Neural progenitor cell (in vitro differentiated cells): Measurements from ENCODE around the gene RTL10. TPM values are rescaled to one million over a fixed set of nuclear protein-coding genes. Genes with fewer than 3 reads are reported as not detected.

ENCODE experiments used
- DNase-seq: peaks from one replicate; pipeline ENCODE4 v3.0.0-alpha.2; 2016; ENCODE audit warnings: low spot score
- H2AFZ ChIP-seq: fragments of 200-600 bp; sonication (generic); replicated peaks from 2 replicates; pipeline ENCODE4 v1.6.1; 2016; ENCODE audit warnings: antibody characterized with exemption
- H3F3A ChIP-seq: fragments of 200-600 bp; sonication (generic); 2 replicates; pipeline ENCODE4 v1.6.1; 2016; ENCODE audit warnings: antibody characterized with exemption, low read depth
- H3K27ac ChIP-seq: fragments of 200-600 bp; sonication (generic); 2 replicates; pipeline ENCODE4 v1.5.1; 2016; ENCODE audit warnings: mild to moderate bottlenecking
- H3K27me3 ChIP-seq: fragments of 200-600 bp; sonication (generic); 2 replicates; pipeline ENCODE4 v1.6.1; 2016; ENCODE audit warnings: mild to moderate bottlenecking, moderate library complexity
- H3K36me3 ChIP-seq: fragments of 200-600 bp; sonication (generic); 2 replicates; pipeline ENCODE4 v1.5.1; 2016
- H3K4me1 ChIP-seq: fragments of 200-600 bp; sonication (generic); 2 replicates; pipeline ENCODE4 v1.6.1; 2016; ENCODE audit warnings: mixed run types
- H3K4me2 ChIP-seq: fragments of 200-600 bp; sonication (generic); 2 replicates; pipeline ENCODE4 v1.6.1; 2016
- H3K4me3 ChIP-seq: fragments of 200-600 bp; sonication (generic); 2 replicates; pipeline ENCODE4 v1.5.1; 2016
- H3K79me2 ChIP-seq: fragments of 200-600 bp; sonication (generic); 2 replicates; pipeline ENCODE4 v1.6.1; 2016; ENCODE audit warnings: low read depth
- H3K9ac ChIP-seq: fragments of 200-600 bp; sonication (generic); 2 replicates; pipeline ENCODE4 v1.6.1; 2016
- H3K9me3 ChIP-seq: fragments of 200-600 bp; sonication (generic); 2 replicates; pipeline ENCODE4 v1.5.1; 2016; ENCODE audit warnings: low read depth
- H4K20me1 ChIP-seq: fragments of 200-600 bp; sonication (generic); 2 replicates; pipeline ENCODE4 v1.6.1; 2016; ENCODE audit warnings: low read depth
- H3K27ac Mint-ChIP-seq: 3 replicates; pipeline ENCODE4 v1.8.0; 2021; ENCODE audit warnings: mixed read lengths
- H3K27me3 Mint-ChIP-seq: 2 replicates; pipeline ENCODE4 v1.8.0; 2022; ENCODE audit warnings: low read depth, mild to moderate bottlenecking, inconsistent platforms, moderate library complexity, mixed read lengths; ENCODE audit not compliant: insufficient read depth
- H3K36me3 Mint-ChIP-seq: 3 replicates; pipeline ENCODE4 v1.8.0; 2021; ENCODE audit warnings: mixed read lengths
- H3K4me1 Mint-ChIP-seq: 3 replicates; pipeline ENCODE4 v1.8.0; 2021; ENCODE audit warnings: mixed read lengths
- H3K4me3 Mint-ChIP-seq: 3 replicates; pipeline ENCODE4 v1.8.0; 2021; ENCODE audit warnings: mild to moderate bottlenecking, moderate library complexity, mixed read lengths
- H3K9me3 Mint-ChIP-seq: 3 replicates; pipeline ENCODE4 v1.8.0; 2020; ENCODE audit warnings: mixed read lengths
- EZH2 ChIP-seq: fragments of 200-600 bp; sonication (generic); IDR thresholded peaks from 2 replicates; pipeline ENCODE4 v1.6.1; 2017; ENCODE audit warnings: antibody characterized with exemption, mild to moderate bottlenecking, moderate library complexity
- EZH2phosphoT487 ChIP-seq: fragments of 200-600 bp; sonication (generic); IDR thresholded peaks from 2 replicates; pipeline ENCODE4 v1.6.1; 2017; ENCODE audit warnings: antibody characterized with exemption
- total RNA-seq: library from RNA; depleted of rRNA; stranded (reverse); fragments of >200 nt; gene quantifications from 2 replicates; pipeline ENCODE4 v1.2.3, GENCODE V29; 2015; ENCODE audit warnings: low replicate concordance
- TF ChIP-seq, protein P1 (sequence below): fragments of 200-600 bp; sonication (generic); IDR thresholded peaks from 2 replicates; pipeline ENCODE4 v1.5.1; 2017; ENCODE audit warnings: antibody characterized with exemption, mild to moderate bottlenecking

The RTL10 gene
- total RNA-seq, 1 donor from 2014 or later = 7.3 TPM

DNA sequence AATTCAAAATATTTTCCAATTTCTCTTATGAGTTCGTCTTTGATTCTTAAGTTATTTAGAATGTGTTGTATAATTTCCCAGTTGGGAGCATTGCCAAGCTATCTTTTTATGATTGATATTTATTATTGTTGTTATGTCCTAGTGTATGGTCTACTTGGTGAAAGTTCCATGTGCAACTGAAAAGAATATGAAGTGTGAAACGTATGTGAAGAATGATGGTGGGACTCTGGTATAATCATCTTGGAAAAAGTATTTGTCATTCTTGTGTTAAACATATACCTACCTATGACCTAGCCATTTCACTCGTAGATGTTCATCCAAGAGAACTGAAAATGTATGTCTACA lies 12.0 kb upstream of the RTL10 start:
- H3K4me1 ChIP-seq = no peaks in the 10 kb centered on the region
- H3K79me2 ChIP-seq = no peaks in the 10 kb centered on the region
- Mint-ChIP-seq H3K4me3 (no peak overlapping the region), H3K27me3 (no peaks in the 10 kb centered on the region), H3K36me3 (no peaks in the 10 kb centered on the region), H3K27ac (no peak overlapping the region), H3K9me3 (no peaks in the 10 kb centered on the region), H3K4me1 (peaks cover 2% of the 10 kb centered on the region)
- no peaks in the 10 kb centered on the region for H3K9me3 ChIP-seq
- H3K4me3 ChIP-seq = no peak overlapping the region
- H3K4me2 ChIP-seq = no peak overlapping the region
- no peaks in the 10 kb centered on the region for H3K36me3 ChIP-seq
- no peak overlapping the region for H3K9ac ChIP-seq
- H4K20me1 ChIP-seq = peaks cover 5% of the 10 kb centered on the region
- TF ChIP-seq EZH2 (no peak), EZH2phosphoT487 (no peak)
- TF ChIP-seq, protein P1, sequence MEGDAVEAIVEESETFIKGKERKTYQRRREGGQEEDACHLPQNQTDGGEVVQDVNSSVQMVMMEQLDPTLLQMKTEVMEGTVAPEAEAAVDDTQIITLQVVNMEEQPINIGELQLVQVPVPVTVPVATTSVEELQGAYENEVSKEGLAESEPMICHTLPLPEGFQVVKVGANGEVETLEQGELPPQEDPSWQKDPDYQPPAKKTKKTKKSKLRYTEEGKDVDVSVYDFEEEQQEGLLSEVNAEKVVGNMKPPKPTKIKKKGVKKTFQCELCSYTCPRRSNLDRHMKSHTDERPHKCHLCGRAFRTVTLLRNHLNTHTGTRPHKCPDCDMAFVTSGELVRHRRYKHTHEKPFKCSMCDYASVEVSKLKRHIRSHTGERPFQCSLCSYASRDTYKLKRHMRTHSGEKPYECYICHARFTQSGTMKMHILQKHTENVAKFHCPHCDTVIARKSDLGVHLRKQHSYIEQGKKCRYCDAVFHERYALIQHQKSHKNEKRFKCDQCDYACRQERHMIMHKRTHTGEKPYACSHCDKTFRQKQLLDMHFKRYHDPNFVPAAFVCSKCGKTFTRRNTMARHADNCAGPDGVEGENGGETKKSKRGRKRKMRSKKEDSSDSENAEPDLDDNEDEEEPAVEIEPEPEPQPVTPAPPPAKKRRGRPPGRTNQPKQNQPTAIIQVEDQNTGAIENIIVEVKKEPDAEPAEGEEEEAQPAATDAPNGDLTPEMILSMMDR = no peak
- H3F3A ChIP-seq = no peaks in the 10 kb centered on the region
- H2AFZ ChIP-seq = no peak overlapping the region
- DNase-seq = no peak
- H3K27ac ChIP-seq = no peak overlapping the region
- H3K27me3 ChIP-seq = no peaks in the 10 kb centered on the region

DNA sequence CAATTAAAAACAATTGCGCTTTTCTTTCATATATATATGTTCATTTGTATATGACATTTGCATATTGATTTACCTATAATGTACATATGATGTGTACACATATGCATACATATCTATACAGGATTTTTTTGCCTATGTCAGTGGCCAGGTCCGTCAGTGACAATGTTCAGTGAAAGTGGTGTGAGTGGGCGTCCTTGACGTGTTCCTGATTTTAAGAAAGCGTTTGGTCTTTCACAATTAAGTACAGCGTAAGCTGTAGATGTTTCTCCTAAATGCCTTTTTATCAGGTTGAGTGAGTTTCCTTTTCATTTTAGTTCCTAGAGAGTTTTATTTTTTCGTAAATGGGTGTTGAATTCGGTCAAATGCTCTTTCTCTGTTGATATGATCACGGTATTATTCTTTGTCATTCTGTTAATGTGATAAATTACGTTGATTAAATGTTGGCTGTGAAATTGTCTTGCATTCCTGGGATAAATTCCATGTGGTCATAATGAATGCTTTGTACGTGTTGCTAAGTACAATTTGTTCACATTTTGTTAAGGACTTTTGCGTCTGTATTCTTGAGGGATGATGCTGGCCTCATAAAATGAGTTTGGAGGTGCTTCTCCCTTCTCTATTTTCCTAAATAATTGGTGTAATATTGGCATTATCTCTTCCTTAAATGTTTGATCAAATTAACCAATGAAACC lies 10.6 kb upstream of the RTL10 start:
- no peaks in the 10 kb centered on the region for H3K79me2 ChIP-seq
- DNase-seq = no peak
- no peak overlapping the region for H3K27ac Mint-ChIP-seq
- no peaks in the 10 kb centered on the region for H3K27me3 Mint-ChIP-seq
- no peak overlapping the region for H2AFZ ChIP-seq
- no peaks in the 10 kb centered on the region for H3K36me3 Mint-ChIP-seq
- H3K4me1 Mint-ChIP-seq = peaks cover 2% of the 10 kb centered on the region
- H3K9me3 Mint-ChIP-seq = no peaks in the 10 kb centered on the region
- H3K4me1 ChIP-seq = no peaks in the 10 kb centered on the region
- no peak overlapping the region for H3K4me3 Mint-ChIP-seq
- no peaks in the 10 kb centered on the region for H3K9me3 ChIP-seq
- no peaks in the 10 kb centered on the region for H3K27me3 ChIP-seq
- no peak overlapping the region for H3K4me2 ChIP-seq
- no peaks in the 10 kb centered on the region for H3F3A ChIP-seq
- H4K20me1 ChIP-seq = peaks cover 5% of the 10 kb centered on the region
- no peak overlapping the region for H3K27ac ChIP-seq
- no peaks in the 10 kb centered on the region for H3K36me3 ChIP-seq
- no peak for TF ChIP-seq EZH2phosphoT487
- no peak overlapping the region for H3K9ac ChIP-seq
- no peak overlapping the region for H3K4me3 ChIP-seq

DNA sequence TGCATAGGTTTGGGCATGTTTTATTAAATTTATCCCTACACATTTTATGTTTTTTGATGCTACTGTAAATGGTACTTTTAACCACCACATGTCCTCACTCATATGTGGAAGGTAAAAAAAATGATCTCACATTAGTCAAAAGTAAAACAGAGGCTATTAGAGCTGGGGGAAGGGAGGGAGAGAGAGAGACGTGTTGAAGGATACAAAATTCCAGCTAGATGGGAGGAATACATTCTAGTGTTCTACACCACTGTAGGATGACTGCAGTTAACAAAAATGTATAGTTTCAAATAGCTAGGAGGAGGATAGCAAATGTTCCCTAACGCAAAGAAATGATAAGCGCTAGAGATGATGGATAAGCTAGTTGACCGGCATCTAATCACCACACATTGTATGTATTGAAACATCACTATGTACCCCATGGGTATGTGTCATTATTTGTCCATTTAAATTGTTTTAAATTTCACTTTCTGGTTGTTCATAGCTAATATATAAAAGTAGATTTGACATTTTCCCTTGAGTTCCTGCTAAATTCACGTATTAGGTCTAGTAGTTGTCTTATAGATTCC lies 9.9 kb upstream of the RTL10 start:
- no peak overlapping the region for H2AFZ ChIP-seq
- Mint-ChIP-seq H3K27ac (no peak overlapping the region), H3K36me3 (peaks cover 3% of the 10 kb centered on the region), H3K4me3 (no peak overlapping the region), H3K27me3 (no peaks in the 10 kb centered on the region), H3K4me1 (peaks cover 2% of the 10 kb centered on the region), H3K9me3 (no peaks in the 10 kb centered on the region)
- TF ChIP-seq EZH2phosphoT487 (no peak), EZH2 (no peak)
- TF ChIP-seq, protein P1 = no peak
- no peak for DNase-seq
- H3K27me3 ChIP-seq = no peaks in the 10 kb centered on the region
- H4K20me1 ChIP-seq = peaks cover 5% of the 10 kb centered on the region
- H3K36me3 ChIP-seq = no peaks in the 10 kb centered on the region
- no peak overlapping the region for H3K4me3 ChIP-seq
- no peaks in the 10 kb centered on the region for H3K9me3 ChIP-seq
- H3K27ac ChIP-seq = no peak overlapping the region
- no peaks in the 10 kb centered on the region for H3F3A ChIP-seq
- H3K4me2 ChIP-seq = no peak overlapping the region
- no peaks in the 10 kb centered on the region for H3K79me2 ChIP-seq
- H3K9ac ChIP-seq = no peak overlapping the region
- no peaks in the 10 kb centered on the region for H3K4me1 ChIP-seq

DNA sequence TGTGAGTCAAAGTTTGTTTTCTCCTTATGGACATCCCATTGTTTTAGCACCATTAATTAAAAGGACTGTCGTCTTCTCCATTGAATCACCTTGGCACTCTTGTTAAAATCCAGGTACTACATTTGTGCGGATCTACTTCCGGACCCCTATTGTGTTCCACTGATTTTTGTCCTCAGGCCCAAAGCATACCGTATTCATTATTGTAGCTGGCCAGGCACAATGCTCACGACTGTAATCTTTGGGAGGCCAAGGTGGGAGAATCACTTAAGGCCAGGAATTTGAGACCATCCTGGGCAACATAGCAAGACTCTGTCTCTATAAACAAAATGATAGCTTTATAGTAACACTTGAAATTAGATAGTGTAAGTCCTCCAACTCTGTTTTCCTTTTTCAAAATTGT lies 8.9 kb upstream of the RTL10 start:
- Histone ChIP-seq H3F3A (no peaks in the 10 kb centered on the region), H3K4me1 (no peaks in the 10 kb centered on the region), H4K20me1 (peaks cover 5% of the 10 kb centered on the region), H3K4me2 (no peak overlapping the region), H3K27ac (no peak overlapping the region), H3K36me3 (no peaks in the 10 kb centered on the region), H2AFZ (no peak overlapping the region), H3K9ac (no peak overlapping the region), H3K9me3 (no peaks in the 10 kb centered on the region), H3K79me2 (no peaks in the 10 kb centered on the region), H3K4me3 (no peak overlapping the region), H3K27me3 (no peaks in the 10 kb centered on the region)
- no peak for TF ChIP-seq EZH2
- TF ChIP-seq EZH2phosphoT487 = no peak
- TF ChIP-seq, protein P1 = no peak
- Mint-ChIP-seq H3K27me3 (no peaks in the 10 kb centered on the region), H3K4me1 (peaks cover 1% of the 10 kb centered on the region), H3K36me3 (peaks cover 3% of the 10 kb centered on the region), H3K4me3 (no peak overlapping the region), H3K9me3 (no peaks in the 10 kb centered on the region), H3K27ac (no peak overlapping the region)
- no peak for DNase-seq
